ENCODE measurements around the gene EPB42.

Gene EPB42

GRCh38 chr15:43220991-43221403, at the start of gene EPB42:
Gene EPB42 (minus strand): TSS chr15:43221018. CDS start chr15:43220825, 193 bp downstream.
- no peak for DNase-seq

GRCh38 chr15:43270113-43270665, 49.4 kb upstream of the EPB42 start:
- no peak for DNase-seq

- DNase-seq: no peak
Measured at GRCh38 chr15:43268111-43269105, 47.6 kb upstream of the EPB42 start.

- no peak for DNase-seq
Measured at GRCh38 chr15:43267439-43267838, 46.6 kb upstream of the EPB42 start.

- no peak for DNase-seq
Measured at GRCh38 chr15:43266834-43267233, 46.0 kb upstream of the EPB42 start, which contains the start of gene TGM5. Gene TGM5 (minus strand): TSS chr15:43266928. CDS start chr15:43266849, 79 bp downstream.

GRCh38 chr15:43266386-43266785, 45.6 kb upstream of the EPB42 start:
- no peak for DNase-seq

- no peak for DNase-seq
Measured at GRCh38 chr15:43260011-43260615, 39.3 kb upstream of the EPB42 start.

- no peak for DNase-seq
Measured at GRCh38 chr15:43258781-43259180, 38.0 kb upstream of the EPB42 start.

GRCh38 chr15:43256341-43256740, 35.5 kb upstream of the EPB42 start:
- no peak for DNase-seq

GRCh38 chr15:43255376-43255775, 34.6 kb upstream of the EPB42 start:
- DNase-seq: no peak

- DNase-seq: peak; percentile 62
Measured at GRCh38 chr15:43253431-43254403, 32.9 kb upstream of the EPB42 start.

GRCh38 chr15:43251871-43252250, 31.0 kb upstream of the EPB42 start:
- no peak for DNase-seq

- no peak for DNase-seq
Measured at GRCh38 chr15:43251185-43251870, 30.5 kb upstream of the EPB42 start.

GRCh38 chr15:43250785-43251184, 30.0 kb upstream of the EPB42 start:
- DNase-seq: no peak

- peak; percentile 27 for DNase-seq
Measured at GRCh38 chr15:43249699-43250203, 28.9 kb upstream of the EPB42 start.

GRCh38 chr15:43249236-43249635, 28.4 kb upstream of the EPB42 start:
- DNase-seq: no peak

GRCh38 chr15:43246261-43246774, 25.5 kb upstream of the EPB42 start:
- DNase-seq: no peak

- DNase-seq: no peak
Measured at GRCh38 chr15:43244092-43244491, 23.3 kb upstream of the EPB42 start.

- no peak for DNase-seq
Measured at GRCh38 chr15:43243020-43243645, 22.3 kb upstream of the EPB42 start.

GRCh38 chr15:43242616-43243015, 21.8 kb upstream of the EPB42 start:
- no peak for DNase-seq

GRCh38 chr15:43241100-43241499, 20.3 kb upstream of the EPB42 start:
- no peak for DNase-seq
